Cardiac muscle cell (in vitro differentiated cells and primary cell): ENCODE data around the gene CRB3. TPM values are rescaled to one million over a fixed set of nuclear protein-coding genes. Genes with fewer than 3 reads are reported as not detected.

Experiments
- DNase-seq, 2 donors: peaks; one replicate each; pipeline versions ENCODE4 v3.0.0 to v3.0.0-alpha.2; 2010 to 2017; ENCODE audit warnings: low read depth in 1 of 2, low spot score in 1 of 2
- H3K27ac ChIP-seq: fragments of 200-600 bp; sonication (generic); 2 replicates; pipeline ENCODE4 v1.5.1; 2016
- H3K27me3 ChIP-seq: fragments of 200-600 bp; sonication (generic); 2 replicates; pipeline ENCODE4 v1.6.0; 2016; ENCODE audit warnings: control low read depth
- H3K36me3 ChIP-seq: fragments of 200-600 bp; sonication (generic); 2 replicates; pipeline ENCODE4 v1.5.1; 2016; ENCODE audit warnings: control low read depth
- H3K4me1 ChIP-seq: fragments of 200-600 bp; sonication (generic); 2 replicates; pipeline ENCODE4 v1.8.1; 2017; ENCODE audit warnings: low read depth, mild to moderate bottlenecking, mixed run types
- H3K4me3 ChIP-seq: fragments of 200-600 bp; sonication (generic); 2 replicates; pipeline ENCODE4 v1.5.1; 2016; ENCODE audit warnings: mild to moderate bottlenecking
- H3K9me3 ChIP-seq: fragments of 200-600 bp; sonication (generic); 2 replicates; pipeline ENCODE4 v1.5.1; 2017; ENCODE audit warnings: low read depth, mild to moderate bottlenecking, control low read depth
- CTCF ChIP-seq: IDR thresholded peaks from 2 replicates; pipeline ENCODE4 v1.5.1; 2012; ENCODE audit warnings: low read depth, mild to moderate bottlenecking, low read length
- polyA plus RNA-seq: library from polyadenylated mRNA; unstranded; fragments of >200 nt; fragmentation: Nextera tagmentation; extraction: Ambion mirVana; gene quantifications from 2 replicates; pipeline ENCODE4 v1.2.1, GENCODE V29; 2016
- total RNA-seq: library from RNA; depleted of rRNA; stranded (reverse); fragments of >200 nt; gene quantifications from 2 replicates; pipeline ENCODE4 v1.2.3, GENCODE V29; 2016

Gene CRB3
- total and polyA plus RNA-seq, 2 experiments from 2014 or later: 1.1 to 2.9 TPM

GRCh38 chr19:6442087-6442688 lies 21.9 kb upstream of the CRB3 start:
- Histone ChIP-seq H3K36me3 (no peaks in the 10 kb centered on the region), H3K4me1 (no peaks in the 10 kb centered on the region), H3K9me3 (no peaks in the 10 kb centered on the region), H3K27me3 (no peaks in the 10 kb centered on the region), H3K4me3 (no peak overlapping the region), H3K27ac (no peak overlapping the region)
- no peak for TF ChIP-seq CTCF
- DNase-seq: no peak

DNA sequence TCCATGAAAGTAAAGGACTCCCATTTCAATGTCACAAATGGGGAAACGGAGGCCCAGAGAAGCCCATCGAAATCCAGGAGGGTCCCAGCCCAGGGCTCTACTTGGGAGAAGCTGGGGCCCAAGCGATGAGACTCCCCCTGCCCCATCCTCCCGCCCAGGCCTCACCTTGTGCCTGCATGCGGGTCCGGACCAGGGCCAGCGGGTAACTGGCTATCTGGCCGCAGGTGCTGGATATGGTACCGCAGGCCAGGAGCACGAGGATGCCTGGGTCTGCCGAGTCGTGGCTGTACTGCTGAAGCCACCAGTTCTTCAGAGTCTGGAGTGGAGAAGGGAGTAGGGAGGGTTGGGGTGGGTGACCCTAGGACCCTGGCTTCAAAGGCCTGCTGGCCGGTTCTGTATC lies 20.1 kb upstream of the CRB3 start:
- Histone ChIP-seq H3K4me3 (no peak overlapping the region), H3K36me3 (no peaks in the 10 kb centered on the region), H3K27me3 (no peaks in the 10 kb centered on the region), H3K9me3 (no peaks in the 10 kb centered on the region), H3K27ac (no peak overlapping the region), H3K4me1 (no peaks in the 10 kb centered on the region)
- no peak for DNase-seq
- TF ChIP-seq CTCF: no peak

GRCh38 chr19:6446452-6446851 lies 17.6 kb upstream of the CRB3 start:
- no peak for TF ChIP-seq CTCF

GRCh38 chr19:6448045-6448444 lies 16.0 kb upstream of the CRB3 start:
- Histone ChIP-seq H3K27ac (no peak overlapping the region), H3K4me3 (no peak overlapping the region), H3K36me3 (peaks cover 6% of the 10 kb centered on the region), H3K27me3 (no peaks in the 10 kb centered on the region), H3K9me3 (no peaks in the 10 kb centered on the region), H3K4me1 (no peaks in the 10 kb centered on the region)
- no peak for TF ChIP-seq CTCF
- DNase-seq: no peak

More at GRCh38 chr19:6446452-6446851, 17.6 kb upstream of the CRB3 start:
- H3K27me3 ChIP-seq: no peaks in the 10 kb centered on the region
- peaks cover 6% of the 10 kb centered on the region for H3K36me3 ChIP-seq
- DNase-seq: no peak
- H3K27ac ChIP-seq: no peak overlapping the region
- H3K4me1 ChIP-seq: no peaks in the 10 kb centered on the region
- no peaks in the 10 kb centered on the region for H3K9me3 ChIP-seq
- no peak overlapping the region for H3K4me3 ChIP-seq

GRCh38 chr19:6450166-6450565 lies 13.9 kb upstream of the CRB3 start:
- DNase-seq: no peak
- Histone ChIP-seq H3K27me3 (no peaks in the 10 kb centered on the region), H3K4me3 (no peak overlapping the region), H3K9me3 (no peaks in the 10 kb centered on the region), H3K36me3 (peaks cover 20% of the 10 kb centered on the region), H3K27ac (no peak overlapping the region), H3K4me1 (no peaks in the 10 kb centered on the region)
- no peak for TF ChIP-seq CTCF
